Tracheal epithelial cell (primary cell): ENCODE results near the gene AP1B1. TPM values are rescaled to one million over a fixed set of nuclear protein-coding genes. Genes with fewer than 3 reads are reported as not detected.

Experiments used
- total RNA-seq: library from RNA; depleted of rRNA; stranded (reverse); fragments of >200 nt; gene quantifications from 2 replicates; pipeline ENCODE4 v1.2.1, GENCODE V29; 2014

The AP1B1 gene
- total RNA-seq, result 52.2 and 64.3 TPM in 2 replicates

DNA sequence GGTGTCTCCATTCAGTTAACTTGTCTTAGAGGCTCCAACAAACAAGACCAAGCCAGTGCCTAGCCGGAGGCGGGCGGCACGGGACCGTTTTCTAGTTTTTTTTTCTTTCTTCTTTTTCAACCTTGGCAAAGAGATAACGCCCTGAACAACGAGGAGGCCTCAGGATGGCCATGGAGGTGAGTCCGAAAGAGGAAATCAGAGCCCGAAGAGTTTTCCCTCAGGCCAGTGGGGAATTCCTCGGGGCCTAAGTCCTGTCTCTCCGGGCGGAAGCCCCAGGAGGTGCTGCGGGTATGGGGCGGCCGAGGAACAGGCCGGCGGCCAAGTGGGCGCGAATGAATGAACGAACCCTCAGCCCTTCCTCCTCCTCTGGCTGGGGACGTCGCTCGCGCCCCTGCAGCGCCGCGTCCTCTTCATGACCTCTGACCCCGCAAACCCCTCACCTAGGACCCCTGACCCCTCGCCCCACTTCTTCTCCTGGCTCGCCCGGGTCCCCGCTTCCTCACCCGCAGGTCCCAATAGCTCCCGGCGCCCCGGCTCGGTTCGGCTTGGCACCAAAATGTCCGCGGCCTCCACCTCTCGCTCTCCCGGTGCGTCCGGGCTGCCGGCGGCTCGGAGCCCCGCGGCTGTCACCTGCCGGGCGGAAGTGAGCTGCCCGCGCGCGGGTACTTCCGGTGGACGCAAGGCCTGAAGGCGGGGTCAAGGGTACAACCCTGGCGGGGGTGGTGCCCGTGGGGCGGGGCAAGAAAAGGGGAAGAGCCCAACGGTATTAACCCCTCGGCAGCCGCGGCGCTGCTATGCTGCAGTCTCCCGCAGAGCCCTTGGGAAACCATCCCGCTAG is at the start of gene AP1B1:
TSS of gene AP1B1 (minus strand) at position 650 of the 838 bp plus-strand sequence. CDS start 21,327 bp downstream, outside the sequence.

DNA sequence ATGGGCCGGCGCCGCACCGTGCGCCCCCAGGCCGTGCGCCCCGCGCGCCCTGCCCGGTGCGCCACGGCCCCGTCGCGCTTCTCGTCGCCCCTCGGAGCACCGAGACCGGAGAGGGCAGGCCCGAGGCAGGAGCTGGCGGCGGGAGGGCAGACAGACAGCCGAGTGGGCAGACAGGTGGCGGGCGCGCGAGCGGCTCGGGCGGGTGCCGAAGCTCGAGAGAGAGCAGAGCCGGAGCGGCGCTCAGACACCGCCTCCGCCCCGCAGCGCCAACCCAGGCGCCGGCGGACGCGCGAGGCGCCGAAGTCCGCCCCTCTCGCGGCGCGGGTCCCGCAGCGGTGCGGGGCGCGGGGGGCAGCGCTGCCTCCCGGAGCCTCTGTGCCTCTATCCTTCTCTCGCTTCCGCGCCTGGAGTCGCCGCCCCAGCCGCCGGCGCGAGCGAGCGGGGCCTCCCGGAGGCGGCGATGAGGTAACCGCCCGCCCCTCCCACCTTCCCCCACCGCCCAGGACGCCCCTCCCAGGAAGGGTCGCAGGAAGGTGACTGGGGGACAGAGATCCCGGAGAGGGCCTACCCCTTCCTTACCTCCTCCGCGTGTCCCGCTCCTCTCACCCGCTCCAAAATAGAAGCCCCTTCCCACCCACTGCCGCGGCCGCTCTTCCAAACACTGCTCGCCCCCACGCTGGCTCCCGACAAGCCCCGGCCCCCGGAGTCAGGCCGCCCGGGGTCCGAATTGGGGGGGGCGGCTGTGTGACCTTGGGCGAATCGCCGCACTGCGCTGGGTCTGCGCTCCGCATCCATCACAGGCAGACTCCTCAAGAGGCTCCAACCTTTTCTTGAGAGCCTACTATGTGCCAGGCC is 72.9 kb downstream of the AP1B1 start, which contains the start of gene RASL10A:
TSS of gene RASL10A (minus strand) at position 412 of the 855 bp plus-strand sequence. CDS start 451 bp downstream, outside the sequence.

DNA sequence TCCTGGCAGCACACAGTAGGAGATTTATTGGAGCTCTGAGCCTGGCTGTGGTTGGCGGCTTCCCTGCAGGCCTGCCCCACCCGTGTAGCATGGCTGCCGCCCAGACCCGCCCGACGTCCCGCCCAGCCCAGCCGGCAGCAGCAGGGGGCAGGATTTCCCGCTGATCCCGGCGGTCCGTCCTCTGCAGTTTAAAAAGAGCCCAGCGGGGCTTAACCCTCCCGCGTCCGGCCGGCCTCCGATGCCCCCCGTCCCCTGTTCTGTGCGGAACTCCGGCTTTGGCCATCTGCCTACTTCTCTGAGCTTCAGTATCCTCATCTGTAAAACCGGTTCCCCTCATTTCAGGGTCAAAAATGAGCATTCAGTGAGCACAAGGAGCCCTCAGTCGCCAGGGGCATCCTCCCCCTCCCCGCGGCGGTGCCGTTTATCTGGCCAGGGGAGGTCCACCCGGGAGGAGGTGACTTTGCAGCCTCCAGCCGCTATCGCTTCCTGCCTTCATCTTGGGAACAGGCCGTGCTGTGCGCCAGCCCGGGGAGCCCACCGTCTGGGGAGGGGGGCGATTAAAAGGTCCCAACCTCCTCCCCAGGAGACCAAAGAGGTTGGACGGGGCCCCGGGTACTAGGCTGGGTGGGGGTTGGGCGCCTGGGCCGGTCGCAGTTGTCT is 82.1 kb downstream of the AP1B1 start, which contains the start of gene GAS2L1:
TSS of gene GAS2L1 (plus strand) at position 476 of the 660 bp plus-strand sequence. CDS start 1,456 bp downstream, outside the sequence.

Other genes with a start within 250 kb of the AP1B1 start
- 0.96 TPM in 1 of 2 replicates, not detected in the other for gene EMID1, start 182.7 kb downstream of the AP1B1 start, total RNA-seq
- gene RHBDD3, start 120.6 kb downstream of the AP1B1 start, total RNA-seq, result 22.2 and 25.6 TPM in 2 replicates
- 74.8 and 133 TPM in 2 replicates for gene EWSR1, start 120.3 kb downstream of the AP1B1 start, total RNA-seq
- 12.3 and 17.9 TPM in 2 replicates for gene GAS2L1, start 81.9 kb downstream of the AP1B1 start, total RNA-seq
- under 0.01 TPM in 1 of 2 replicates, not detected in the other for gene RASL10A, start 72.9 kb downstream of the AP1B1 start, total RNA-seq
- gene RFPL1, start 50.0 kb upstream of the AP1B1 start, total RNA-seq, result not detected in 2 replicates
- 0.21 and 0.72 TPM in 2 replicates for gene NEFH, start 91.6 kb upstream of the AP1B1 start, total RNA-seq
- gene THOC5, start 165.2 kb upstream of the AP1B1 start, total RNA-seq, result 36.4 and 51.6 TPM in 2 replicates
- gene NIPSNAP1, start 192.5 kb upstream of the AP1B1 start, total RNA-seq, result 44.8 and 65.5 TPM in 2 replicates
- 33.5 and 64.3 TPM in 2 replicates for gene NF2, start 215.1 kb upstream of the AP1B1 start, total RNA-seq